Activated T-helper 1 cell treated with Interleukin-2 at 50 U/mL for 16 hours (primary cell): ENCODE data around the gene CHN2.

ENCODE experiments used
- DNase-seq: peaks from one replicate; pipeline ENCODE4 v3.0.0-alpha.2; 2020; ENCODE audit warnings: low read depth

The CHN2 gene

DNA sequence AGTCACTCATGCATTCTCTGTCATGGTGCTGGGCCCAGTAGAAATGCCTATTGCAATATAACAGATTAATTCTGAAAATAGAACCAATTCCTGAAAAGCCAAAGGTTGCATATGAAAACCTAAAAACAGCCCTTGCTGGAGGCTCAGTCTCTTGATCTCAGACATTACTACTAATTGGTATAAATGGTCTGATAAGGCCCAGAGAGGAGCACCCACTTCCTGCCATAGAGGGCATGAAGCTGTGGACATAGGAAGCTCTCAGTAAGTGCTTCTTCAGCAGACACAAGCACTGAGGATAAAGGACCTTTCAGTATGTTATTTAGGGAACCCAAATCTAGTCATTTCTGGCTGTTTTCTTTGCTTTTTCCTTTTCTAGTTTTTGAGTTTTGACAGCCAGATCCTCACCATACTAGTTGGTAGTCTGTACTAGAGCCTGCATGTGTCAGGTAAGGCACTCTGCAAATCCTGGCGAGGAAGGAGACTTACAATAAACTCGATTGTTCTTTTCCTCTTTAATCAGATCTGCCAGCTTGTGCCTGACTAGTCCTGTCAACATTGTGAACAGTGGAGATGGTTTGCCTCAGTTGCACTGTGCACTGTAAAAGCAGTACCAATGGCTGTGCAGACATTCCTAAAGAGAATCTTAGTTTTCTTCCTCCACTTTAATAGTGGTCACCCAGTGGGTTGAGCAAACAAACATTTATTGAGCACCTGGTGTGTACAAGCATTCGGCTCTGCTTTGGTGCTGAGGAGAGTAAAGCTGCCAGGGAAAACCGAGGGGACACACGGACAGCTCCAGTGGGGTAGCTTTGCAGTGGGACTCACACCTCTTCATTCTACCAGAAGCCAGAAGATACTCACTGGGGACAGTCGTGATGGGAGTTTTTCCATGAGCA, 140.9 kb downstream of the CHN2 start:
- no peak for DNase-seq

DNA sequence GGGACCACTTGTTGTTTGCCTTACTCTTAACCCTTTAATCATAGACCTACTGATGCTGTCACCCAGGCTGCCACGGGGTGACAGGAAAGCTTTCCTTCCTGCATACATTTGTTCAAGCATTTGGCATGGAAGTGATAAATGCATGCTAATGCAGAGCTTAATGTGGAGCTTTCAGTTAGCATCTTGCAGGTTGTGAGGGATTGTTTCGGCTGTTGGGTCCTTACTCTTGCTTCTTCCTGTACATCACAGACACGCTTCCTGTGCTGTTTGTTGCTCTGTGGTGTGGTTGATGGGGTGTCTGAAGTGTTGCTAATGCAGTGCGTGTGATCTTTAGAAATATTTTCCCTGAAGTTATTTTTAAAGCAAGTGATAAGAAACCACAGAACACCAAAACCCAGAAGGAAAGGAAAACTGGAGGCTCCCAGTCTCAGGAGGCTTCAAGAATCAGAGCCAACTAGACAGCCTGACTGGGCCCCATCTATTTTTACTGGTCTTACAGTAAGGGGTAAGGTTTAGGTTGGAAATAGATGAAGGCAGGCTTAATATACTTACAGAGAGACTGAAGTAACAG, 143.1 kb downstream of the CHN2 start:
- no peak for DNase-seq

DNA sequence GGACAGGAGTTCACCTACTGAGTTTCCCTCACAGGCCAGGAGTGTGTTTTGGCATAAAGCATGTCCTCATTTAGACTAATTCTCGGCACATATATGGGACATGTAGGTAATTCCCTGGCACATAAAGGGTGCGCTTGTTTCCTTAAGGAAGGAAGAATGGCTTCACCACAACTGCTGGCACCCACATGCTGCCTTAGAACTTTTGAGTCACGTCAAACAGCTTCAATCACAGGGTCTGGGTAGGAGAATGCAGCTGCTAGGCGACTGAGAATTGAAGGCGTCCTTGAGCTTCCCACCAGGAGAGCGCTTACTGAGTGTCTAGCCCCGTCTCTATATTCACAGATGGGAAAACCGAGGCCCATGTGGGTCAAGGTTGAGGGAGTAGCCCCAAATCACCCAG, 146.1 kb downstream of the CHN2 start:
- DNase-seq, result no peak

DNA sequence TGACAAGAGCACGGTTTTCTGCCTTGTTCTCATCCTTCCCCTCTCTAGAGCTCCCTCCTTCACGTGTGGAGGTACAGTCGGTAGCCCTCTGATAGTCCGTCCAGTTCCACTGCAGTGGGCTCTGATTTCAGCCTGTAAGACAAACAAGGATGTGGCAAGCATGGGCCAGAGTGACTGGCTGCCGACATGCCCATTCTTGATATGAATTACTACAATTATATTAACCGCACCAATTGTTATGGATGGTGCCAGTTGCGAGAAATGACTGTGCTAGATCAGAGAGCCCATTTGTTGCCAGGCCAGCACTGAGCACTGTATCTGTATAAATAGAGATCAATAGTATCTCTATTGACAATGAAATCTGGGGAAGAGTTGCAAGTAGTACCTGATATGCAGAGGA, 146.6 kb downstream of the CHN2 start:
- no peak for DNase-seq

DNA sequence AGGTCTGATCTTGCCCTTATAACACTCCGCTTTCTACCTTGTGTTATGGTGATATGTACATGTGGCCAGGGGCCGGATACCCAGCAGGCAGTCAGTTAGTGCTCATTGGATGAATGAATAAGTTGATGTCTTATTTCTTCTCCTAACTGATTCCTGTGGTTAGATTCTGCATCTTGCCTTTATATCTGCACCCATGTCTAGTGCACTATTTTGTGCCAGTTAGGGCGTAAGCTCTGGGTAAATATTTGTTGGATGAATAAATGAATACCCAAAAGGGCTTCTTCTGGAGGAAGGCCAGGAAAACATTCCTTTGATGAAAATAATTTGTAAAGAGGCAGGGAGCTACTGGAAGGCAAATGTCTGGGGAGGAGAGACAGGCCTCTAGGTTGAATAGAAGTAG, 148.2 kb downstream of the CHN2 start:
- DNase-seq, result no peak

DNA sequence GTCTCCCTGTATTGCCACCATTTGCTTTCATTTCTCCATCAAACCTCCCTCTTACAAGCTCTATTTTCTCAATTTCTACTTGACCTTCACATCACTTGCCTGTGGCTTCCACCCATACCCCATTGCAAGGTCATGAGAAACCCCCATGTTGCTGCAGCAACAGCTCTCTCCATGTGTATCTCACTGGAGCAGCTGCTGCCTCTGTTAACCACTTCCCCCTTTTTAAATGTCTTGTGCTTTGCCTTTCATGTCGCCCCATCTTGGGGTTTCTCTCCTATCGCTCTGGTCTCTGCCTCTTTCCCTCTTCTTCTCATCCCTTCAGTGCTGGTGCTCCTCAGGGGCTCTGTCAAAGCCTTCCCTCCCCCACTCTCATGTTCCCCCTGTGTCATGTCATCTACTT, 148.8 kb downstream of the CHN2 start:
- DNase-seq, result no peak

DNA sequence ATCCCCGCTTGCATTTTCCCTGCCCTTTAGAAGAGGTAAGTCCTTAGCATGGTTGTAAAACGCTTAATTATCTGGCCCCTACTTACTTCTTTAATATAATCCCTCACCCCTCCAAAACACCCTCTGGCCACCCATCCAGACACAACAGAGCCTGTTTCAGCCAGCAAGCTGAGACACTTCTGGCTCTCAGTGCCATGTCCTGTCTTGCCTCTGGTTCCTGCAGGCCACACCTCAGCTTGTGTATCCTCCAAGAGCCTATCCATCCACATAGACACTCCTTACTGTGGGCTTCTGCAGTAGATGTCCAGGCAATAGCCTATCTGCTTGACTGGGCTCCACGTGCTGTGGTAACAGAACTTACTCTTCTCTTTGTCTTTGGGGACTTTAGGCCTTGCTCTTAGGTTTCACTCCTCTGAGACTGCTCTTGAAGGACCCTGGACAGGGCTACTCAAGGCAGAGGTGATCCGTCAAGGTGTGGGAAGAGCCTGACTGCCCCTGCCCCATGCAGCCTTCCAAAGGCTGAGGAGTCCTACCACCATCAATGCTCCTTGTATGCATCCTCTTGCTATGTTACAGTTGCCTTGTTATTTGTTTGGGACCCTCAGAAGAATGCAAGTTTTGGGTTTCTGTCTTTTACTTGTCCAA, 149.9 kb downstream of the CHN2 start:
- no peak for DNase-seq

DNA sequence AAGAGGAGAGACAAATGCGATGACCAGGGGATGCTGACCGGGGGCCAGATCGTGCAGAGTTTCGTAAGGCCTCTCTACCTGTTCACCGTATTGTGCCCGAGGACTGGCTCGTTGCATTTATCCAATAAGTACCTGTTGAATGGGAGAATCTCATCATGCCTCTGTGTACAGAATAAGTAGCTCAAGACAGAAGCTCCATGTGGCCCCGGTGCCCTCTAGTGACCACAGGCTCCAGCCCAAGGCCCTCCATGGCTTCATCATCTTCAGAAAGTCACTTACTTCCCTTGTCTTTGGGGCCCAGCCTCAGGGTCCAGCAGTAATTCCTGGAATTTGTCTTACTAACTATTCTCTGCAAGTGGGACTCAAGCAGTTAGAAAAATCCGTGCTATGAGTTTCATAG, 151.0 kb downstream of the CHN2 start:
- DNase-seq, result no peak

DNA sequence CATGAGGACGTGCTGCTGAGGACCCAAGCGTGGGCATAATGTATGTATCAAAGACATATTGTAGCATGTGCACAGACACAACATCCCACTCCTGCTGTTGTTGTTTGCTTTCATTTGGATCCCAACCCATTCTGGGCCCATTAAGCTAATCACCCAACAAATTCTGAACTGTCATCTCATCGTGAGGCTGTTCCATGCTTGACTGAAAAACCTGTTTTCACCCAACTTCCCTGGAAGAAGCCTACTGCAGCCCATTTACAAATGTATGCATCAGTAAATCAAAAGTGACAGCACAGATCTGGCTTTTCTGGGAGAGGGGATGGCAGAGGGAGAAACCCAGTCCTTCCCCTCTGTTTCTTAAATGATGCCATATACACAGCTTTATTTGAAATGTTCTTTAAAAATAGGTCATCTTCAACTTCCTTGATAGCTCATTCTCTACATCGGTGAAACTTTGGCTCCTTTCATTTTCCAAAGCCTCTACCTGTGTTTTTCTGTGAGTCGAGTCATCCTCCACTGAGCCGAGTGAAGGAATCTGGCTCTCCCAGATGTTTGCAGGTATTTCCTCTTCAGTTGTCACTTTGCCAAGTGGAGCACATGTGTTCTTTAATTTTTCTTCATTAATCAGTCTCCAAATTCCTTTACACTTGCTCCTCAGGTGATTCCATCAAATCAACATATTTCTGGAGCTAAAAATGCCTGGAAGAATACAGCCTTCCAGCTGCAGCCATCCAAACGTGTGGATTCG, 151.8 kb downstream of the CHN2 start:
- no peak for DNase-seq

DNA sequence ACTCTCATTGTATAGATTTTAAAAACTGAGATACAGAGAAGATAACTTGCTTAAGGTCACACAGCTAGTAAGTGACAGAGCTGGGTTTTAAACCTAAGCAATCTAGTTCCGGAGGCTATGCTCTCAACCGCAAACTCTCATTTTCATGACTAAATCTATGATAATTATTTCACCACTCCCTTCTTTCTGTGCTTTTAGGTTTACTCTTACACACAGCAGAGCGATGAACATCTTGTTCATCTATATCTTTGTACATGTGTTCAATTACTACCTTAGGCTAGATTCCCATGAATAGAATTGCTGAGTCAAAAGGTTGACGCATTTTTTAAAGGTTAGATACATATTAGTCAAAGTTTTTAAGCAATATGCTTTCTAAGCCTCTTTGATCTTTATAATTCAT, 154.8 kb downstream of the CHN2 start:
- DNase-seq, result no peak

DNA sequence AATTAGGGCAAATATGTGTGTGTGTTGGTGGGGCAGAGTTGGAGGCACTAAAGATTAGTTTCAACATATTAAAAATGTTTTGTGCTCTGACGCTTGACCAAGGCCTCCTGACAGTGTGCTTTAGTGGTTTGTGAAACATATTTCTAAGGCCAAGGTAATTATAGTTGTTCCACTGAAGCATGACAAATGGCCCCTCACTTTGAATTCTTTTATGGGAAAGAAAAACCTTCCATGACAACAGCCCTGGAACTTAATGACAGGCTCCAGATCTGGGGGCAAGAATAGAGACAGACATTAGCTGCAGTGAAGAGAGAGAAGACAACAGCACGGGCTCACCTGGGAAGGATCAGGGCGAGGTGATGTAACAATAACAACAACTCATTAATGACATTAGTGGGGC, 155.8 kb downstream of the CHN2 start:
- DNase-seq, result no peak

DNA sequence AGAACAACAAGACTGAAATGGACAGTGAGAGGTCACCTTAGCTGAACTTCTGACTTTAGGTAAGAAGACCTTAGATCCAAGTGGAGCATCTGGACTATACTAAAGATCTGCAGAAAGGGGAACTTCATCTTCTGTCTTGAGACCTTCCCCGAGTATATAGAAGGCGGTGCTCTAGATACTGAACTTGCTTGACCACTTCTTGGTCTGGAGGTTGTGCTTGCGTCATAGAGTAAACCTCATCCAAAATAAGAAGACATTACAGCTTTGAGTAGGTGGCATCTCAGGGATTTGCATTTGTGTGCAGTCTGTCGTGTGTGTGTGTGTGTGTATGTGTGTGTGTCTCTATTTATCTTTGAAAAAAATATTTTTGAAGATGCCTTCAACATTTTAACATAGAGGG, 157.5 kb downstream of the CHN2 start:
- DNase-seq, result no peak

DNA sequence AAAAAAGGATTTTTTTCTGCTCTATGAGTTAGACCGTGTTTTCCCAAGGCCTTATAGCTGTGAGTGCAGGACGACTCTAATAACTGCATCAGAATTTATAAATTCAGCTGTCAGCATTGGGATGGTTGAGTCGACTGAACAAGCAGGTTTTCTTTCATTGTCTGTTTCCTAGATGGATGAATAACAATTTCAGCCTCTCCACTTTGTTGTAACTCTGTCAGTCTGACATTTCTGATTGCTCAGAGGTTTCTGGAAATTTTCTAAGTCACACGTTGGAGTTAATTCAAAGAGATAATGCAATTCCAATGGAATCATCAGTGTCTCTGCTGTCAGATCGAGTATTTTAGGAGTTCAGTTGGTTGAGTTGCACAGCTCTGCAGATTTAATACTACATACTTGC, 159.2 kb downstream of the CHN2 start:
- DNase-seq, result no peak

DNA sequence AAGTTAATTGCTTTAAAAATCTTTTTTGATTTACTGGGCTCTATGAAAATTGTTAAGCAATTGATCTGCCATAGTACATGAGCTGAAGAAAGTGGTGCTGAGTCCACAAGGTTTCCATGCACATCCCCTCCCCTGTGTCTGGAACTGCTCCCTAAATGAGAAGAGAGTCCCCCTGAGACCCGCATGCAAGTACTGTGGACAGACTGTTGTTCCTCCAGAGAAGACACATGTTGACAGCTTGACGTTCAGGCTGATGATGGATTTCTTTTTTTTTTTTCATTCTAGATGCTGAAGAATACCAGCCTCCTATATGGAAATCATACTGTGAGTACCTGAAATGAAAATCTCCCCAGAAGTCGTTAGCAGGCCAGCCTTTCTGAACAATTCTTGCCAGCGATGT, 159.8 kb downstream of the CHN2 start:
- DNase-seq, result no peak

DNA sequence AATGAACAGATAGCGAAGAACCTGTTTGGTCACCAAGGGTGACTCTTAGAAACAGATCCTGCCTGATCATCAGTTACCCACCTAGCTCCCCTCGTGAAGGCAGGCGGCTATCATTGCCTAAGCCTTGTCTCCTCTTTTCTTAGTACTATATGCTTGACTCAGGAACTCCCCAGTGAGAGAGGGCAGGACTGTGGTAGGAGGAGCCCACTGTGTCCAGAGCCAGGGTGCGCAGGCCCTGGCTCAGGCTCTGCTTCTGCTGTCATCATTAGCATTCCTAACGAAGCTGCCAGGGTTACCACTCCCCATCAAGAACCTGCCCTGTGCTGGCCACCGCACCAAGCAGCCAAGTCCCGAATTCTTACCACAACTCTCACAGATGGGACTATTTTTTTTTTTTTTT, 160.8 kb downstream of the CHN2 start:
- DNase-seq, result no peak

DNA sequence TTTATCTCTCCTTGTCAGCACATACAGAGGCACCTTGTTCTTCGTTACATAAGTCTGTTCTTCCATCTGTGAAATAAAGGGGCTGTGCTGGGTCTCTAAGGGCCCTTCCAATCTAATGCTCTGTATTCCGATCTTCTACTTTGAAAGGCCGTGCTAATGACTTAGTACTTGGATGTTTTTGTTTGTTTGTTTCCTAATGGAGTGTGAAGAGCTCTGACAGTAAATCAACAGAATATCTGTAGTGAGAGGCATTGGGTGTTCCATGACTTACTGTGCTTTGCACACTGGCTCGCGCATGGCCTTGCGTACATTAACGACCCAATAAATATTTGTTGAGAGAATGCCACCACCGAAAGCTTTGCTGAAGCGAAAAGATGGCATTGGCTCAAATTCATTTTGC, 162.1 kb downstream of the CHN2 start:
- no peak for DNase-seq

DNA sequence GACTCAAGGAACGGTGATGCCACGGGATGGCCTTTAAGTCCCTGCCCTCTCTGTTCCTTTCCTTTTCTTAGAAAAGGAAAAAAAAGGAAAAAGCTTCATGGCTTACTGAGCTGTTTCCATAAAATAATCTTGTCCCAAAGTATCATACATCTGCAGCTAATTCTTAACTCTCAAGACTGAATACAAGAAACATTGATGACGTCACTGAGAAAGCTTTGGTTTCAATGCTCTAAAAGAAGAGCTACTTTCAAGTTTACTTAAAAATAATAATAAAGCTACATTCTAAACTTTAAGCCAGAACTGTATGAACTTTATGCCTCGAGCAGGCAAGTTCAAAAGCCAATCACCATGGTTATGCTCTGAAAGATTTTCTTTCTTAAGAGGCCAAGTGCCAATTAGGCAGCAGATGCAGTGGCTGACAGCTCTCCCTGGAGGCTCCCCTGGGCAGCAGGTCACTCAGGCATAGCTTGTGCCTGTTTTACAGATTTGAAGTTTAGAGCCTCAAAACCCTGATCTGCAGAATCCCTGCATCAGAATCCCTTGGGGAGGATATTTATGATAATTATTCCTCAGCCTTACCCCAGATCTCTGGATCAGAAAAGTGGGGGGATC, 165.0 kb downstream of the CHN2 start:
- DNase-seq, result no peak

DNA sequence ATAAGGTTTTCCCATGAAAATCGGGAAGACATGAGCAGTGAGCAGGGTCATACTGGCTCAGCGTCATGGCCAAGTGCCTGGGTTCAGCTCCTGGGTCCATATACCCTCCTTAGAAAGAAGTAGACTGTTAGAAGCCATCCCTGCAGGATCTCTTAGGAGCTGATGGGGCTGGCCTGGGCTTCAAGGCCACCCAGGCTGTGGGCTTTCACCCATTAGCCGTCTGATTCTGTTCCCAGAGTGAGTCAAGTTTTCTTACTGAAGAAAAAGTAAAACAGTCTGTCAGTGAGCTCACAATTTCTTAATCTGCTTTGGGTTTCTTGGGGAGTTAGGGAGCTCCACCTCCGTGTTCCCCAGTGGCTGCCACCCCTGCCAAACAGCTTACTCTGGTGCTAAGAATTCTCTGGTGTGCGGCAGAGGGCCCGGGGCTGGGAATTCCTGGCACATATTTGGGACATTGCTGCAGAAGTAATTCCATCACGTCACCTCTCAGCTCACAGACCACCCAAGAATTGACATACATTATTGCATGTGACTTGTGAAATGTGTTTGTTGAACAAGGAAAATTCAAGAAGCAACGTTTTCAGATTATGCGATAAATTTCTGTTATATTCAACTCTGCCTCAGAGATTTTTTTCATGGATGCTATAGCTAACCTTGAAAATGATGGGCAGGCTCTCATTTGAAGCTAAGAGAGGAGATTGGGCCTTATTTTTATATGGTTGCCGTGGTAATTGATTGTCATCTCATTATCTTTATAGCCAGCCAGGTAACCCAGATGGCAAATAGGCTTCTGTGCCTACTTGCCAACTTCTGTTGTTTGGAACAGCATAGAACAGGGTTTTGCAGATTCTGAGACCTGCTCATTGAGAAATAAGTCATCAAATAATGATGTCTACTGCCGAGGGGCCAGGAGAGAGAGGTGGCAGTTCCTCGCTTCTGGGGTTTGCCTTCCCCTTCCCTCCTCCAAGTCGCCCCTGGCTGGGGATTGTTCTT, 166.4 kb downstream of the CHN2 start:
- no peak for DNase-seq

DNA sequence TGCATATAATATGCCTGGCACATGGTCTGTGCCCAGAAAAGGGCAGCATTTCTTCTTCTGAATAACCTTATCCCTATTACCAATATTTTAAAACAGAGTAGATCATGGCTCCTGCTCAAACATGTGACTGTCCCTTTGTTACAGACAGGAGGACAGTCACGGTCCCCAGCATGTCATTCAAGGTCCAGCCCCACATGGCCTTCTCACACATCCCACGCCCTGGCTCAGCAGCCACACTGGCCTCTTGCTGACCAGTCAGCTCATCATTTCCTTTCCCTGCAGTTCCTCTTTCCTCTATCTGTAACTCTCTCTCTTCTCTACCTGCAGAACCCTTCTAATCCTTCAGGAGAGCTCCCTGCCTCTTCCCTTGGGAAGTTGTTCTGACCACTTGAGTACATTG, 167.8 kb downstream of the CHN2 start:
- DNase-seq, result no peak

DNA sequence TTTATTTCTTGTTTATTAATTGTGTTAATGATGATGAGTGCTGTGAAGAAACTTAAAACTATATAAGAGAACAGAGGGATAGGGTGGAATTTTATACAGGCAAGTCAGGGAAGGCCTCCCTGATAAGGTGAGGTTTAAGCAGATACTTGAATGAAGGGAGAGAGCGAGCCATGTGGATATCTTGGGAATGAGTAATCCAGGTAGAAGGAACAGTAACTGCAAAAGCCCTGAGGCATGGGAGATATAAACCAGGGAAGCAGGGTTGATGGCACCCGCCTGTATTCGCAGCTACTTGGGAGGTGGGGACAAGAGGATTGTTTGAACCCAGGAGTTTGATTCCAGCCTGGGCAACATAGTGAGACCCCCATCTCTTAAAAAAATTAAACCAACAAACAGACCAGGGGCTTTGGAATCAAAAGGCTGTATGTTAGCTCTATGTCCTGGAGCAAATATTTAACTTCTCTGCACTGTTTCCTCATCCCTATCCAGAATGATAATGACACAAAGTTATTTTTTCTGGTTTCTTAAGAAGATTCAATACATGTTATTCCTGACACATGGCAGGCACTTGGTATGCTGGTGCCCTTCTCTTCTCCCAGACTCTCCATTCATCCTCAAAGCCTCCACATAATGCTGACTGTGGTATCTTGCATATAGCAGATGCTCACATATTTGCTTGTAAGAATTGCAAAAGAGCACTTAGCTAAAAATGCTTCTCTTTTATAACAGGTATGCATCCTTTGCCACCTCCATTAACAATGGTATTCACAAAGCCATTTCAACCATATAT, 169.3 kb downstream of the CHN2 start:
- DNase-seq, result no peak
